Measurements from ENCODE around the gene TYW1B.

GRCh38 chr7:72577107-72577506 is 250.9 kb downstream of the TYW1B start:
- no peak for TF ChIP-seq EZH2 (IDR thresholded peaks at IDR 0.05)
- TF ChIP-seq, protein P1, sequence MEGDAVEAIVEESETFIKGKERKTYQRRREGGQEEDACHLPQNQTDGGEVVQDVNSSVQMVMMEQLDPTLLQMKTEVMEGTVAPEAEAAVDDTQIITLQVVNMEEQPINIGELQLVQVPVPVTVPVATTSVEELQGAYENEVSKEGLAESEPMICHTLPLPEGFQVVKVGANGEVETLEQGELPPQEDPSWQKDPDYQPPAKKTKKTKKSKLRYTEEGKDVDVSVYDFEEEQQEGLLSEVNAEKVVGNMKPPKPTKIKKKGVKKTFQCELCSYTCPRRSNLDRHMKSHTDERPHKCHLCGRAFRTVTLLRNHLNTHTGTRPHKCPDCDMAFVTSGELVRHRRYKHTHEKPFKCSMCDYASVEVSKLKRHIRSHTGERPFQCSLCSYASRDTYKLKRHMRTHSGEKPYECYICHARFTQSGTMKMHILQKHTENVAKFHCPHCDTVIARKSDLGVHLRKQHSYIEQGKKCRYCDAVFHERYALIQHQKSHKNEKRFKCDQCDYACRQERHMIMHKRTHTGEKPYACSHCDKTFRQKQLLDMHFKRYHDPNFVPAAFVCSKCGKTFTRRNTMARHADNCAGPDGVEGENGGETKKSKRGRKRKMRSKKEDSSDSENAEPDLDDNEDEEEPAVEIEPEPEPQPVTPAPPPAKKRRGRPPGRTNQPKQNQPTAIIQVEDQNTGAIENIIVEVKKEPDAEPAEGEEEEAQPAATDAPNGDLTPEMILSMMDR (IDR thresholded peaks at IDR 0.05), result no peak
- TF ChIP-seq EZH2phosphoT487 (IDR thresholded peaks at IDR 0.05), result no peak
